Epithelial cell of proximal tubule (primary cell): ENCODE data around the gene MC1R. TPM values are rescaled to one million over a fixed set of nuclear protein-coding genes. Genes with fewer than 3 reads are reported as not detected.

Experiments used
- DNase-seq: peaks from one replicate; pipeline ENCODE4 v3.0.0-alpha.2; 2011; ENCODE audit warnings: low read depth
- H3K4me3 ChIP-seq: 2 replicates; pipeline ENCODE4 v1.5.1; 2011; ENCODE audit warnings: low read depth, mild to moderate bottlenecking, low read length
- total RNA-seq: library from RNA; depleted of rRNA; stranded (reverse); fragments of >200 nt; gene quantifications from 2 replicates; pipeline ENCODE4 v1.2.3, GENCODE V29; 2015
- TF ChIP-seq, protein P1 (sequence below): conservative IDR thresholded peaks from 2 replicates; pipeline ENCODE4 v1.5.1; 2012; ENCODE audit warnings: low read depth, mild to moderate bottlenecking, low read length

Gene MC1R
- total RNA-seq, 1 donor from 2014 or later: 2.5 TPM

DNA sequence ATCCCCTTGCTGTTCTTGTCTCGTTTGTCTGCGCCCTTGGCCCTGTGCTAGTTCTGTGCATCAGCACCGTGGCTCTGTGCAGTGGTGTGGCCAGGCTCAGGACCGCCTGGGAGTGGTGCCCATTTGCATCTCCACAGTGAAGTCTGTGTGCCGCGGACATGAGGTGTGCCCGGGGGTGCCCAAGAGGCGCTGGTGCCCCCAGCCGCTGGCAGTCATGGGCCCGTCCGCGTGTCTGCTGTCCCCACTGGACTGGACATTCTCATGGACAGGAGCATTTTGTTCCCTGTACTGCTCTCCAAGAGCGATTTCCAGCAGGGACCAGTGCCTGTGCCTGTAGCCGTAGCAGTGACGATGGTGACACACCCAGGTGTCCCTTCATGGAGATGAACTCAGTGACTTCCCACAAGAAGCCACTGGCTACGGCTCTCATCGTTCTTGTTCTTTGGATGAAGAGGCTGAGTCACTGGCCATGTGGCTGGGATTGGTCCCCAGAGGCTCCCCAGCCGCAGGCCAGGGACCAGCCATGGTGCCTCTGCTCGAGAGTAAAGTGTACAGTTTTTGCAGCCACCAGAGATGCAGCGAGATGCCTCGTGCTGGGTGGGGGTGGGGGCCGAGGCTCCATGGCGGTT is 13.0 kb upstream of the MC1R start:
- H3K4me3 ChIP-seq: no peak overlapping the region
- TF ChIP-seq, protein P1, sequence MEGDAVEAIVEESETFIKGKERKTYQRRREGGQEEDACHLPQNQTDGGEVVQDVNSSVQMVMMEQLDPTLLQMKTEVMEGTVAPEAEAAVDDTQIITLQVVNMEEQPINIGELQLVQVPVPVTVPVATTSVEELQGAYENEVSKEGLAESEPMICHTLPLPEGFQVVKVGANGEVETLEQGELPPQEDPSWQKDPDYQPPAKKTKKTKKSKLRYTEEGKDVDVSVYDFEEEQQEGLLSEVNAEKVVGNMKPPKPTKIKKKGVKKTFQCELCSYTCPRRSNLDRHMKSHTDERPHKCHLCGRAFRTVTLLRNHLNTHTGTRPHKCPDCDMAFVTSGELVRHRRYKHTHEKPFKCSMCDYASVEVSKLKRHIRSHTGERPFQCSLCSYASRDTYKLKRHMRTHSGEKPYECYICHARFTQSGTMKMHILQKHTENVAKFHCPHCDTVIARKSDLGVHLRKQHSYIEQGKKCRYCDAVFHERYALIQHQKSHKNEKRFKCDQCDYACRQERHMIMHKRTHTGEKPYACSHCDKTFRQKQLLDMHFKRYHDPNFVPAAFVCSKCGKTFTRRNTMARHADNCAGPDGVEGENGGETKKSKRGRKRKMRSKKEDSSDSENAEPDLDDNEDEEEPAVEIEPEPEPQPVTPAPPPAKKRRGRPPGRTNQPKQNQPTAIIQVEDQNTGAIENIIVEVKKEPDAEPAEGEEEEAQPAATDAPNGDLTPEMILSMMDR: no peak
- no peak for DNase-seq

DNA sequence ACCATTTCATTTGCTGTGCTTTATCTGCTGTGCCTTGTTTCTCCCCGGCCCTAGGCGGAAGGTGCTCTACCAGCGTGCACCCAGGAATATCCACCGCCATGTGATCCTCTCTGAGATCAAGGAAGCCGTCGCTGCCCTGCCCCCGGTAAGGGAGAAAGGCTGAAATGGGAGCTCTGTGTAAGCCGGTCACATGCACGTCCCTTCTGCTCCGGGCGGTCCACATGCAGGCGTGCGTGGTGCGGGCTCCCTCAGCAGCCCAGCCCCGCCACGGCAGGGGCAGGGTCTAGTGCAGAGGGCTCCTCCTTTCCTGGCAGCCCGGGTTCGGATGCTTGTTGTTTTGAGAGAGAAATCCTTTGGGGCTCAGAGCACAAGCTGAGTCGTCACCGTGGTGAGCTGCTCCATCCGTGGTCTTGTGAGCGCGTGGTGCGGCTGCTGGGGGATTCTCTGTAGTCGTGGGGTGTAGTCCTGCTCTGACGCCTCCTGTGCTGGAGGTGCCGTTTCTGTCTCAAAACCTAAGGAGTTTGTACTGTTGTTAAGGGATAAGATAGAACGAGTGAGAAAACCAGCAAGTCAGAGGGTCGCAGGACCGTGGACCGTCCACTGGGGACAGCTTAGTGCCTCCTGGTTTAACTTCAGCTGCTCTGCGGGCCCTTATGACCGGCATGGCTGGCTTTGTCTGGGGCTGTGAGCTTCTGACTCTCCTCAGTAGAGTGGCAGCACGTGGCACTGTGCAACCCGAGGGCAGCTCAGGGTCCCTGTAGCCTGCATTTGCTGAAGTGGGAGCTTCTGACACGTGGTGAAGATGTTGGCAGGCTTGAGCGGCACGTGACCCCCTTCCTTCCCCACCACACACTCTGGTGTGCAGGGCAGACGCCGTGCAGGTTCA is 12.3 kb upstream of the MC1R start:
- TF ChIP-seq, protein P1: no peak
- DNase-seq: no peak
- no peak overlapping the region for H3K4me3 ChIP-seq

DNA sequence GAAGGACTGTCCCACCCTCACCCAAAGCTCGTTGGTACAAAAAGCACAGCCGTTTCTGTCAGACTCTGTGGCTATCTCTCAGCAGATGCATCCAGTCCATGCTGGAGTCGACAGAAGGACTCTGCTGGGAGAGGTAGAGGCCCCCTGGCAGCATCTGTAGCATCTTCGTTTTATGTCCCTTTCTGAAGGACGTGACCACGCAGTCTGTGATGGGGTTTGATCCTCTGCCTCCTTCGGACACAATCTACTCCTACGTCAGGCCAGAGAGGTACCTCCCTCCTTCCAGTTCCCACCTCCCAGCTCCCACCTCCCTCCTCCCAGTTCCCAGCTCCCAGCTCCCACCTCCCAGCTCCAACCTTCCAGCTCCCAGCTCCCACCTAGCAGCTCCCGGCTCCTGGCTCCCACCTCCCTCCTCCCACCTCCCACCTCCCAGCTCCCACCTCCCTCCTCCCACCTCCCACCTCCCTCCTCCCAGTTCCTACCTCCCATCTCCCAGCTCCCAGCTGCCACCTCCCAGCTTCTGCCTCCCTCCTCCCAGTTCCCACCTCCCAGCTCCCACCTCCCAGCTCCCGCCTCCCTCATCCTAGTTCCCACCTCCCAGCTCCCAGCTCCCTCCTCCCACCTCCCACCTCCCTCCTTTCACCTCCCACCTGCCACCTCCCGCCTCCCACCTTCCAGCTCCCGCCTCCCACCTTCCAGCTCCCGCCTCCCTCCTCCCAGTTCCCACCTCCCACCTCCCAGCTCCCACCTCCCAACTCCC is 11.4 kb upstream of the MC1R start:
- no peak overlapping the region for H3K4me3 ChIP-seq
- TF ChIP-seq, protein P1: no peak
- no peak for DNase-seq

DNA sequence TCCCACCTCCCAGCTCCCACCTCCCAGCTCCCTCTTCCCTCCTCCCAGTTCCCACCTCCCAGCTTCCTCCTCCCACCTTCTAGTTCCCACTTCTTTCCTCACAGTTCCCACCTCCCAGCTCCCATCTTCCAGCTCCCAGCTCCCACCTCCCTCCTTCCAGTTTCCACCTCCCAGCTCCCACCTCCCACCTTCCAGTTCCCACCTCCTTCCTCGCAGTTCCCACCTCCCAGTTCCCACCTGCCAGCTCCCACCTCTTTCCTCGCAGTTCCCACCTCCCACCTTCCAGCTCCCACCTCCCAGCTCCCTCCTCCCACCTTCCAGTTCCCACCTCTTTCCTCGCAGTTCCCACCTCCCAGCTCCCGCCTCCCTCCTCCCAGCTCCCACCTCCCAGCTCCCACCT is 10.4 kb upstream of the MC1R start:
- DNase-seq: no peak
- TF ChIP-seq, protein P1: no peak
- no peak overlapping the region for H3K4me3 ChIP-seq

DNA sequence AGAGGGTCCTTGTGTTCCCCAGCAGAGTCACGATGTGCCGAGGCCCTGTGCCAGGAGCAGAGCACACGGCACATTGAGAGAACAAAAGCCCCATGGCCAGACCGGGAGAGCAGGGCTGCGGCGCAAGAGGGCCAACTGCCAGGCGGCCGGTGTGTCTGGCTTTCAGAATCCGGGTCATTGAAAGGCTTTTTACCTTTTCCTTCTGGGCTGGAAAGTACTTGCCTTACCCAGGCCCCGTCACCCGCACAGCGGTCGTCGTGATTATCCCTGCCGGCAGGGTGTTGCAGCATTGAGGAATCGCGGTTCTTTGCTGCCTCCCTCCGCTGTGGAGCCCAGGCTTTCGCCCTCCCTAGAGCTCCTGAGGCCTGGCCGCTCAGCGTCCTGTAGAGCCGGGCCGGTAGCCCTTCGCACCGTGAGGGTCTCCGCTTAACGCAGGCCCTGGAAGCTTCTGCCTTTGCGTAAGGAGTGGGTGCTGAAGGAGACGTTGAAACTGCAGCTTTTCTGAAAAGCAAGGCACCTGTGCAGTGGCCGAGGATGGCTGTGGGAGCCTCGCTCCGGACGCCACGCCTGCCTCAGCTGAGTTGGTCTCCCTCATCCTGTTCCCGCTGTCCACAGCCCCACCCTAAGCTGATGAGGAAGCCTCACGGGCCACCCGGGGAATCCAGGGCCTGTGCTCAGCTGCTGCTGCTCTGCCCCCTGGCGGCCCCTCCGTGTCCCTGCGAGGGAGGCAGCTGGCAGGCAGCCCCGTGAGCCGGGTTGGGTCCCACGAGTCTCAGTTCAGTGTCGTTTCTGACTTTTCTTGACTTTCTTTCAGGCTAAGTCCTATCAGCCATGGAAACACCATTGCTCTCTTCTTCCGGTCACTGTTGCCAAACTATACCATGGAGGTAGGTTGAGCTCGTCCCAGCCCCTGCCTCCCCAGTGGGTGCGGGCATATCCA is 8.6 kb upstream of the MC1R start:
- no peak overlapping the region for H3K4me3 ChIP-seq
- TF ChIP-seq, protein P1: peak; percentile 78
- no peak for DNase-seq

DNA sequence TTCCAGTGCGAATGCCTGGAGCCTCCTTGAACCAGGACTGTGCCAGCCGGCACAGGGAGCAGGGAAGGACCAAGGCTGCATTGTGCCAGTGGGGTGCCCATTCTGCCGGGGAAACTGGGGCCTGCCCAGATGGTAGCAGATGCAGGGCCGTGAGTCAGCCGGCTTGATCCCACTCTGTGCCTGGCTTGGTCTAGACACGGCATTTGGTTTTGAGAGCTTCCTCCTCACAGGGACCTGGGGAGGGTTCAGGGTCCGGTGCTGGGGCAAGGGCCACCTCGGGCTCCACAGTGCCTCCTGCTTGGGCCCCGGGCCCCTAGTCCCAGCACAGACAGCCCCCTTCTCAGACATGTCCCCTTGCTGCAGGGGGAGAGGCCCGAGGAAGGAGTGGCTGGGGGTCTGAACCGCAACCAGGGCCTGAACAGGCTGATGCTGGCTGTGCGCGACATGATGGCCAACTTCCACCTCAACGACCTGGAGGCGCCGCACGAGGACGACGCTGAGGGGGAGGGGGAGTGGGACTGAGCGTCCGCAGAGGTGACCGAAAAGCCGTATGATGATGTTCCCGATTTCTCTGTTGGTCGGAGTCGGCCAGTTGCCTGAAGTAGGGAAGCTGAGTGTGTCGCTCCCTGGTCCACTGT is 7.8 kb upstream of the MC1R start:
- no peak for DNase-seq
- TF ChIP-seq, protein P1: no peak

More for the DNA sequence above, 7.8 kb upstream of the MC1R start:
- H3K4me3 ChIP-seq: no peak overlapping the region
